Panc1 (cell line): Measurements from ENCODE around the gene WNK4. TPM values are rescaled to one million over a fixed set of nuclear protein-coding genes. Genes with fewer than 3 reads are reported as not detected.

Experiments
- ATAC-seq: fragments of 200-7000 bp; cut with Tn5 transposase; 2 replicates; pipeline ENCODE4 v1.9.1; 2020; ENCODE audit warnings: mild to moderate bottlenecking, moderate library complexity
- BruUV-seq: library from RNA; stranded (reverse); fragments of 400-500 nt; replicated peaks from 2 replicates; lab custom pipeline; 2021; lab: Mats Ljungman, UMichigan
- CTCF ChIA-PET: fragments of 300-600 bp; sonication (Branson Sonifier 250); formaldehyde crosslinking; loops from one replicate; lab custom pipeline; 2022; ENCODE audit warnings: antibody characterized with exemption; lab: Charles Lee
- POLR2A ChIA-PET: fragments of 300-600 bp; sonication (Branson Sonifier 250); formaldehyde crosslinking; loops from one replicate; lab custom pipeline; 2022; ENCODE audit warnings: antibody characterized with exemption; lab: Charles Lee
- DNase-seq: peaks from one replicate; pipeline ENCODE4 v3.0.0-alpha.2; 2010; ENCODE audit warnings: low read depth, low spot score
- H3K27ac ChIP-seq: 2 replicates; pipeline ENCODE4 v1.5.1; 2011; ENCODE audit warnings: mild to moderate bottlenecking, low read length, inconsistent platforms
- H3K27me3 ChIP-seq: fragments of 200-500 bp; sonication (Bioruptor generic); 2 replicates; pipeline ENCODE4 v1.6.0; 2014; ENCODE audit warnings: low read length, inconsistent platforms; ENCODE audit not compliant: control insufficient read depth, insufficient read depth
- H3K36me3 ChIP-seq: fragments of 200-500 bp; sonication (Bioruptor generic); 2 replicates; pipeline ENCODE4 v1.5.1; 2014; ENCODE audit warnings: inconsistent platforms, mild to moderate bottlenecking, low read length, moderate library complexity; ENCODE audit not compliant: control insufficient read depth, insufficient read depth
- H3K4me1 ChIP-seq: 2 replicates; pipeline ENCODE4 v1.5.1; 2011; ENCODE audit warnings: inconsistent platforms, mild to moderate bottlenecking, low read length, moderate library complexity; ENCODE audit not compliant: control insufficient read depth, insufficient read depth
- H3K4me3 ChIP-seq, 2 experiments: 2 replicates each; pipeline ENCODE4 v1.5.1; 2011 to 2012; ENCODE audit warnings: low read depth in 2 of 2, low read length in 2 of 2, mild to moderate bottlenecking in 2 of 2, inconsistent platforms in 1 of 2, moderate library complexity in 1 of 2
- H3K9me3 ChIP-seq: fragments of 200-500 bp; sonication (Bioruptor generic); 2 replicates; pipeline ENCODE4 v1.5.1; 2014; ENCODE audit warnings: low read depth, mild to moderate bottlenecking, inconsistent platforms, low read length, moderate library complexity; ENCODE audit not compliant: control insufficient read depth, insufficient read depth
- CTCF ChIP-seq: fragments of 450-650 bp; IDR thresholded peaks from 2 replicates; pipeline ENCODE4 v1.5.1; 2017; ENCODE audit warnings: mild to moderate bottlenecking
- POLR2AphosphoS5 ChIP-seq: IDR thresholded peaks from 2 replicates; pipeline ENCODE4 v1.6.1; 2012; ENCODE audit warnings: mild to moderate bottlenecking, low read depth, low read length, moderate library complexity
- SIN3A ChIP-seq: IDR thresholded peaks from 2 replicates; pipeline ENCODE4 v1.6.1; 2012; ENCODE audit warnings: low read depth, mild to moderate bottlenecking, low read length, moderate library complexity, borderline replicate concordance; ENCODE audit not compliant: insufficient read depth
- TCF7L2 ChIP-seq: IDR thresholded peaks from 2 replicates; pipeline ENCODE4 v1.6.1; 2011; ENCODE audit warnings: mild to moderate bottlenecking, low read depth, low read length, inconsistent platforms
- in situ Hi-C: cut with HindIII; loops from 2 replicates; pipeline ENCODE4 v1.10.0; 2016; ENCODE audit warnings: low sequenced_read_pairs, low pct_unique_long_range_greater_than_20kb
- intact Hi-C: fragments of 100-400 bp; cut with micrococcal nuclease; formaldehyde crosslinking; loops from one replicate; pipeline ENCODE4 v1.10.0; 2022; ENCODE audit not compliant: unreplicated experiment
- total RNA-seq: library from RNA; stranded (reverse); gene quantifications from one replicate; pipeline ENCODE4 v1.2.1, GENCODE V29; 2021; ENCODE audit not compliant: unreplicated experiment
- TF ChIP-seq, protein P1 (sequence below), 2 experiments: IDR thresholded peaks; 2 replicates each; pipeline ENCODE4 v1.6.1; 2011 to 2012; ENCODE audit warnings: low read depth in 2 of 2, control low read depth in 1 of 2, low read length in 1 of 2, mild to moderate bottlenecking in 1 of 2, moderate library complexity in 1 of 2; ENCODE audit not compliant: insufficient read depth in 1 of 2

Gene WNK4
- total RNA-seq, 1 experiment from 2014 or later = 3.5 TPM

- H3K9me3 ChIP-seq = no peaks in the 10 kb centered on the region
- in situ Hi-C loops (no loop called here), intact Hi-C loops (no loop called here)
- no peak overlapping the region for H3K27ac ChIP-seq
- H3K4me1 ChIP-seq = no peaks in the 10 kb centered on the region
- no peaks in the 10 kb centered on the region for H3K27me3 ChIP-seq
- no peak for ATAC-seq
- no peak for TF ChIP-seq POLR2AphosphoS5
- TF ChIP-seq, protein P1, sequence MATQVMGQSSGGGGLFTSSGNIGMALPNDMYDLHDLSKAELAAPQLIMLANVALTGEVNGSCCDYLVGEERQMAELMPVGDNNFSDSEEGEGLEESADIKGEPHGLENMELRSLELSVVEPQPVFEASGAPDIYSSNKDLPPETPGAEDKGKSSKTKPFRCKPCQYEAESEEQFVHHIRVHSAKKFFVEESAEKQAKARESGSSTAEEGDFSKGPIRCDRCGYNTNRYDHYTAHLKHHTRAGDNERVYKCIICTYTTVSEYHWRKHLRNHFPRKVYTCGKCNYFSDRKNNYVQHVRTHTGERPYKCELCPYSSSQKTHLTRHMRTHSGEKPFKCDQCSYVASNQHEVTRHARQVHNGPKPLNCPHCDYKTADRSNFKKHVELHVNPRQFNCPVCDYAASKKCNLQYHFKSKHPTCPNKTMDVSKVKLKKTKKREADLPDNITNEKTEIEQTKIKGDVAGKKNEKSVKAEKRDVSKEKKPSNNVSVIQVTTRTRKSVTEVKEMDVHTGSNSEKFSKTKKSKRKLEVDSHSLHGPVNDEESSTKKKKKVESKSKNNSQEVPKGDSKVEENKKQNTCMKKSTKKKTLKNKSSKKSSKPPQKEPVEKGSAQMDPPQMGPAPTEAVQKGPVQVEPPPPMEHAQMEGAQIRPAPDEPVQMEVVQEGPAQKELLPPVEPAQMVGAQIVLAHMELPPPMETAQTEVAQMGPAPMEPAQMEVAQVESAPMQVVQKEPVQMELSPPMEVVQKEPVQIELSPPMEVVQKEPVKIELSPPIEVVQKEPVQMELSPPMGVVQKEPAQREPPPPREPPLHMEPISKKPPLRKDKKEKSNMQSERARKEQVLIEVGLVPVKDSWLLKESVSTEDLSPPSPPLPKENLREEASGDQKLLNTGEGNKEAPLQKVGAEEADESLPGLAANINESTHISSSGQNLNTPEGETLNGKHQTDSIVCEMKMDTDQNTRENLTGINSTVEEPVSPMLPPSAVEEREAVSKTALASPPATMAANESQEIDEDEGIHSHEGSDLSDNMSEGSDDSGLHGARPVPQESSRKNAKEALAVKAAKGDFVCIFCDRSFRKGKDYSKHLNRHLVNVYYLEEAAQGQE (IDR thresholded peaks at IDR 0.05; ENCODE audit: insufficient read depth in 1 of 2, low read depth in 2 of 2, low read length in 1 of 2) = no peak
- no peak for TF ChIP-seq TCF7L2
- no peak for TF ChIP-seq SIN3A
- TF ChIP-seq CTCF = no peak
- POLR2A ChIA-PET = no interaction called here
- DNase-seq = no peak
- TSS peak; percentile 49 for BruUV-seq
- H3K36me3 ChIP-seq = peaks cover 10% of the 10 kb centered on the region
- CTCF ChIA-PET = interaction anchor here (0.8 kb wide), 1 partner anchor 85 kb away, joined by 3 read pairs; no protein-coding TSS in a partner anchor
- H3K4me3 ChIP-seq = no peak overlapping the region
Measured at GRCh38 chr17:42841975-42842685, 61.7 kb downstream of the WNK4 start.

DNA sequence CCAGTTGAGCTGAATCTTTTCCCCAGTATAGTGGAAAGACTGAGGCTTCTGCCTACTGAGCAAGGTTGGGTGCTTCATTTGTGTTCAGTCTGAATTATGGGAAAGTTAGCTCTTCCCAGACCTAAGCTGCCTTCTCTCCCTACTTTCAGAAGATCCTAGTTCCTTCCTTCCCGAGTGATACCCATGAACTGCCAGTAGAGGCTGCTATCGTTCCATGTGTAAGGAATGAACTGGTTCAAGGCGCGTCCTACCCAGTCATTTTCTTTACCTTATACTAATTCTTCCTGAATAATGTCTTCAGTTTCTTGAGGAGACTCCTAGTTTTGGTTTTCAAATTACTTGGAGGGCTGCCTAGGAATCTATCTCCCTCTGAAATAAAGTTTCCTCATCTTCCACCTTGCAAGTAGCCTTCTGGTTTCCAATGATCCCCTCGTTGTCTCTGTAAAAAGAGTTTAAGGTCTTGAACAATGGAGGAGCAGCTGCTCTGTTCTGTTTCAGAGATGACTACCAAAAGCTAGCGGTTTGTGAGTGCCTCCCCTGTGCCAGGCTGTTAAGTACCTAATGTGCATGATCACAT lies 63.0 kb downstream of the WNK4 start:
- ChIA-PET POLR2A (interaction anchor here (0.6 kb wide), 1 partner anchor 84 kb away, joined by 6 read pairs; no protein-coding TSS in a partner anchor), CTCF (interaction anchor here (0.5 to 1.0 kb wide), 6 partner anchors 84 to 138 kb away, joined by 3 to 8 read pairs (median 4); no protein-coding TSS in a partner anchor)
- no peaks in the 10 kb centered on the region for H3K9me3 ChIP-seq
- no peak overlapping the region for H3K27ac ChIP-seq
- intact Hi-C loops (no loop called here), in situ Hi-C loops (no loop called here)
- ATAC-seq = peak; percentile 59
- no peak overlapping the region for H3K4me3 ChIP-seq
- peak; percentile 43 for DNase-seq
- H3K4me1 ChIP-seq = no peaks in the 10 kb centered on the region
- BruUV-seq = no TSS peak
- peaks cover 10% of the 10 kb centered on the region for H3K36me3 ChIP-seq
- TF ChIP-seq, protein P1 (IDR thresholded peaks at IDR 0.05; ENCODE audit: insufficient read depth in 1 of 2, low read depth in 2 of 2, low read length in 1 of 2) = no peak
- TF ChIP-seq POLR2AphosphoS5 (no peak), CTCF (peak; percentile 78), SIN3A (no peak)
- H3K27me3 ChIP-seq = no peaks in the 10 kb centered on the region
